Measurements from ENCODE around the gene USP38. TPM values are rescaled to one million over a fixed set of nuclear protein-coding genes. Genes with fewer than 3 reads are reported as not detected.
"Not testable (repeated sequence)": the region's sequence is repeated elsewhere in the genome, so short reads cannot be mapped to it uniquely, and the experiment has no call there.

Gene USP38
- polyA plus RNA-seq, 1 of the 3 experiments (the other 2 are of a cell fraction): 4.3 TPM

DNA sequence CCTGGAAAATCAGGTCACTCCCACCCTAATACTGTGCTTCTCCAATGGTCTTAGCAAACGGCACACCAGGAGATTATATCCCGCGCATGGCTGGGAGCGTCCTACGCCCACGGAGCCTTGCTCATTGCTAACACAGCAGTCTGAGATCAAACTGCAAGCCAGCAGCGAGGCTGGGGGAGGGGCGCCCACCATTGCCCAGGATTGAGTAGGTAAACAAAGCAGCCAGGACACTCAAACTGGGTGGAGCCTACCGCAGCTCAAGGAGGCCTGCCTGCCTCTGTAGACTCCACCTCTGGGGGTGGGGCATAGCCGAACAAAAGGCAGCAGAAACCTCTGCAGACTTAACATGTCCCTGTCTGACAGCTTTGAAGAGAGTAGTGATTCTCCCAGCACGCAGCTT lies 18.0 kb upstream of the USP38 start:
- H2AFZ ChIP-seq (ENCODE audit: low read depth); DNase-seq; H3K9me3 ChIP-seq; H3K27ac ChIP-seq (ENCODE audit: low read depth in 2 of 2, low read length in 1 of 2); H3K79me2 ChIP-seq (ENCODE audit: insufficient read depth); H3K36me3 ChIP-seq (replicated peaks in 1 of 2; ENCODE audit: control insufficient read depth in 1 of 2, insufficient read depth in 2 of 2, low read length in 1 of 2); H3K27me3 ChIP-seq (ENCODE audit: insufficient read depth); H3K4me2 ChIP-seq; H3K9ac ChIP-seq; POLR2A ChIA-PET; H3K4me1 ChIP-seq (ENCODE audit: control insufficient read depth in 1 of 2, insufficient read depth in 2 of 2, low read depth in 1 of 2, low read length in 1 of 2); H3K4me3 ChIP-seq (ENCODE audit: low read depth in 2 of 2, low read length in 1 of 2); H3K9me2 ChIP-seq; H4K20me1 ChIP-seq (ENCODE audit: insufficient read depth); H3F3A ChIP-seq (replicated peaks; ENCODE audit: insufficient read depth); CTCF ChIA-PET: not testable (repeated sequence)
- 54% methylated on average over 3 of the region's 11 CpGs for WGBS (ENCODE audit: low lambda C conversion rate)

DNA sequence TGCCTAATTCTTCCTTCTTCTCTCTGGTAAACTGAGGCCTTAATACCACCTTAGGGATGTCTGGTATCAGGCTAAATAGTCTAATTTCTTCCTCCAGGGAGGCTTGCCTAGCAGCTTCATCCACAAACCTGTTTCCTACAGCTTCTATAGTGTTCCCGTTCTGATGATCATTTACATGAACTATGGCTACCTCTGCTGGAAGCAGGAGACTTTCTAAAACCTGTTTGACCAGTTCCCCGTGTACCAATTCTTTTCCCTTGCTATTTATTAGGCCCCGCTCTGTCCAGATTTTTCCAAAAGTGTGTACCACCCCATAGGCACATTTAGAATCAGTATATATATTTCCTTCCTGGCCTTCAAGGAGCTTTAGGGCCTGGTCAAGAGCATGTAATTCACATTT lies 5.8 kb upstream of the USP38 start:
- Histone ChIP-seq H3K79me2 (ENCODE audit: insufficient read depth) (peaks cover 17% of the 10 kb centered on the region), H3K4me1 (ENCODE audit: control insufficient read depth in 1 of 2, insufficient read depth in 2 of 2, low read depth in 1 of 2, low read length in 1 of 2) (peaks cover 2 to 13% of the 10 kb centered on the region in 2 experiments; a peak in 2 of 4 replicates), H3K4me3 (ENCODE audit: low read depth in 2 of 2, low read length in 1 of 2) (no peak overlapping the region), H3K9ac (no peak overlapping the region), H3K36me3 (replicated peaks in 1 of 2; ENCODE audit: control insufficient read depth in 1 of 2, insufficient read depth in 2 of 2, low read length in 1 of 2) (peaks cover 0 to 9% of the 10 kb centered on the region in 2 experiments), H3F3A (replicated peaks; ENCODE audit: insufficient read depth) (no peaks in the 10 kb centered on the region), H3K9me2 (no peaks in the 10 kb centered on the region), H3K27ac (ENCODE audit: low read depth in 2 of 2, low read length in 1 of 2) (no peak overlapping the region), H3K27me3 (ENCODE audit: insufficient read depth) (no peaks in the 10 kb centered on the region), H2AFZ (ENCODE audit: low read depth) (no peak overlapping the region), H3K9me3 (no peaks in the 10 kb centered on the region), H3K4me2 (no peak overlapping the region), H4K20me1 (ENCODE audit: insufficient read depth) (no peaks in the 10 kb centered on the region)
- 95% methylated on average over 3 of the region's 3 CpGs for WGBS (ENCODE audit: low lambda C conversion rate)
- no peak for DNase-seq
- CTCF ChIA-PET: interaction anchor here (0.6 kb wide), 1 partner anchor 326 kb away, joined by 3 read pairs; no protein-coding TSS in a partner anchor
- POLR2A ChIA-PET: no interaction called here
- no peak for TF ChIP-seq FOXM1 (IDR thresholded peaks at IDR 0.05; ENCODE audit: low read depth)
- TF ChIP-seq, protein P1, sequence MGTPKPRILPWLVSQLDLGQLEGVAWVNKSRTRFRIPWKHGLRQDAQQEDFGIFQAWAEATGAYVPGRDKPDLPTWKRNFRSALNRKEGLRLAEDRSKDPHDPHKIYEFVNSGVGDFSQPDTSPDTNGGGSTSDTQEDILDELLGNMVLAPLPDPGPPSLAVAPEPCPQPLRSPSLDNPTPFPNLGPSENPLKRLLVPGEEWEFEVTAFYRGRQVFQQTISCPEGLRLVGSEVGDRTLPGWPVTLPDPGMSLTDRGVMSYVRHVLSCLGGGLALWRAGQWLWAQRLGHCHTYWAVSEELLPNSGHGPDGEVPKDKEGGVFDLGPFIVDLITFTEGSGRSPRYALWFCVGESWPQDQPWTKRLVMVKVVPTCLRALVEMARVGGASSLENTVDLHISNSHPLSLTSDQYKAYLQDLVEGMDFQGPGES (IDR thresholded peaks at IDR 0.05; ENCODE audit: low read depth, low read length): no peak
- no peak for TF ChIP-seq RAD21 (IDR thresholded peaks at IDR 0.05; ENCODE audit: low read length)
- TF ChIP-seq NRF1 (IDR thresholded peaks at IDR 0.05; ENCODE audit: low read depth, low read length): no peak
- no peak for TF ChIP-seq RCOR1 (IDR thresholded peaks at IDR 0.05; ENCODE audit: low read length)
- no peak for TF ChIP-seq CTCF (IDR thresholded peaks at IDR 0.05)
- no peak for TF ChIP-seq GABPA (IDR thresholded peaks at IDR 0.05; ENCODE audit: low read depth)
- TF ChIP-seq ZBTB33 (IDR thresholded peaks at IDR 0.05; ENCODE audit: borderline replicate concordance, low read depth): no peak
- TF ChIP-seq, protein P2, sequence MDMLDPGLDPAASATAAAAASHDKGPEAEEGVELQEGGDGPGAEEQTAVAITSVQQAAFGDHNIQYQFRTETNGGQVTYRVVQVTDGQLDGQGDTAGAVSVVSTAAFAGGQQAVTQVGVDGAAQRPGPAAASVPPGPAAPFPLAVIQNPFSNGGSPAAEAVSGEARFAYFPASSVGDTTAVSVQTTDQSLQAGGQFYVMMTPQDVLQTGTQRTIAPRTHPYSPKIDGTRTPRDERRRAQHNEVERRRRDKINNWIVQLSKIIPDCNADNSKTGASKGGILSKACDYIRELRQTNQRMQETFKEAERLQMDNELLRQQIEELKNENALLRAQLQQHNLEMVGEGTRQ (IDR thresholded peaks at IDR 0.05; ENCODE audit: borderline replicate concordance, low read depth, low read length): no peak
- TF ChIP-seq TCF12 (IDR thresholded peaks at IDR 0.05): no peak
- no peak for TF ChIP-seq EP300 (IDR thresholded peaks at IDR 0.05; ENCODE audit: borderline replicate concordance in 1 of 2, low read depth in 1 of 2, low read length in 1 of 2)
- TF ChIP-seq CHD2 (IDR thresholded peaks at IDR 0.05; ENCODE audit: low read length, partially characterized antibody): no peak
- no peak for TF ChIP-seq REST (IDR thresholded peaks at IDR 0.05; ENCODE audit: low read depth, low read length)

Data from SK-N-SH (cell line).